Measurements from ENCODE around the gene SSTR3.
A peak's percentile ranks its signal among the peaks of the same experiment; 100 is the strongest.
"Not testable (repeated sequence)": the region's sequence is repeated elsewhere in the genome, so short reads cannot be mapped to it uniquely, and the experiment has no call there.

SSTR3 gene

GRCh38 chr22:37212174-37212906, at the start of gene SSTR3:
Gene SSTR3, minus strand, starts transcription at chr22:37212477. Its CDS starts 4,674 bp downstream, at chr22:37207803.
- no peak for DNase-seq (ENCODE audit: low read depth in 2 of 2)

- DNase-seq (ENCODE audit: low read depth in 2 of 2), result peak in 1 of 2 experiments; percentile 51
These were observed 48.6 kb upstream of the SSTR3 start for GRCh38 chr22:37260901-37261336.

GRCh38 chr22:37260155-37260795, 48.0 kb upstream of the SSTR3 start:
- no peak for DNase-seq (ENCODE audit: low read depth in 2 of 2)

GRCh38 chr22:37259540-37260029, 47.3 kb upstream of the SSTR3 start:
- DNase-seq (ENCODE audit: low read depth in 2 of 2), result no peak

GRCh38 chr22:37258753-37259401, 46.6 kb upstream of the SSTR3 start:
- no peak for DNase-seq (ENCODE audit: low read depth in 2 of 2)

GRCh38 chr22:37258005-37258752, 45.9 kb upstream of the SSTR3 start:
- no peak for DNase-seq (ENCODE audit: low read depth in 2 of 2)

- no peak for DNase-seq (ENCODE audit: low read depth in 2 of 2)
These were observed 43.9 kb upstream of the SSTR3 start for GRCh38 chr22:37256075-37256726.

GRCh38 chr22:37255558-37256006, 43.3 kb upstream of the SSTR3 start:
- DNase-seq (ENCODE audit: low read depth in 2 of 2), result no peak

- no peak for DNase-seq (ENCODE audit: low read depth in 2 of 2)
These were observed 42.6 kb upstream of the SSTR3 start for GRCh38 chr22:37254867-37255233.

GRCh38 chr22:37254209-37254866, 42.1 kb upstream of the SSTR3 start:
- DNase-seq (ENCODE audit: low read depth in 2 of 2), result no peak

- DNase-seq (ENCODE audit: low read depth in 2 of 2), result no peak
These were observed 40.9 kb upstream of the SSTR3 start for GRCh38 chr22:37253126-37253660.

GRCh38 chr22:37251836-37252235, 39.6 kb upstream of the SSTR3 start:
- DNase-seq (ENCODE audit: low read depth in 2 of 2), result not testable (repeated sequence)

GRCh38 chr22:37249986-37250385, 37.7 kb upstream of the SSTR3 start:
- DNase-seq (ENCODE audit: low read depth in 2 of 2), result no peak

- no peak for DNase-seq (ENCODE audit: low read depth in 2 of 2)
These were observed 36.0 kb upstream of the SSTR3 start for GRCh38 chr22:37248251-37248650.

- no peak for DNase-seq (ENCODE audit: low read depth in 2 of 2)
These were observed 33.5 kb upstream of the SSTR3 start for GRCh38 chr22:37245740-37246139.

- DNase-seq (ENCODE audit: low read depth in 2 of 2), result no peak
These were observed 32.8 kb upstream of the SSTR3 start for GRCh38 chr22:37244922-37245722.

- peak; percentile 80 to 94 for DNase-seq (ENCODE audit: low read depth in 2 of 2)
These were observed 32.0 kb upstream of the SSTR3 start, which contains the start of gene RAC2 for GRCh38 chr22:37244114-37244921. Gene RAC2, minus strand, starts transcription at chr22:37244269. Its CDS starts 121 bp downstream, at chr22:37244148.

- no peak for DNase-seq (ENCODE audit: low read depth in 2 of 2)
These were observed 31.3 kb upstream of the SSTR3 start for GRCh38 chr22:37243402-37244113.
